GM12891 (cell line): ENCODE data around the gene CHRNA4.

Source experiments
- DNase-seq: peaks from one replicate; pipeline ENCODE4 v3.0.0; 2011; ENCODE audit warnings: low spot score; ENCODE audit not compliant: insufficient read length
- FAIRE-seq: peaks from 2 replicates; lab custom pipeline; 2011; peaks lifted over from hg19 to GRCh38; lab: Jason Lieb, UNC
- PAX5 ChIP-seq: IDR thresholded peaks from 2 replicates; pipeline ENCODE4 v1.6.1; 2011; ENCODE audit warnings: low read length, moderate library complexity, mild to moderate bottlenecking; ENCODE audit not compliant: insufficient read depth, severe bottlenecking
- POLR2A ChIP-seq: IDR thresholded peaks from 2 replicates; pipeline ENCODE4 v1.6.1; 2011; ENCODE audit warnings: low read depth, low read length, control low read depth
- POLR2AphosphoS5 ChIP-seq: IDR thresholded peaks from 2 replicates; pipeline ENCODE4 v1.6.1; 2011; ENCODE audit warnings: low read depth, low read length, control low read depth
- POU2F2 ChIP-seq: IDR thresholded peaks from 2 replicates; pipeline ENCODE4 v1.6.1; 2011; ENCODE audit warnings: low read depth, mild to moderate bottlenecking, control low read depth, low read length, moderate library complexity
- SPI1 ChIP-seq: IDR thresholded peaks from 2 replicates; pipeline ENCODE4 v1.6.1; 2011; ENCODE audit warnings: low read depth, low read length, control low read depth
- TAF1 ChIP-seq: IDR thresholded peaks from 2 replicates; pipeline ENCODE4 v1.6.1; 2011; ENCODE audit warnings: low read depth, low read length, control low read depth

CHRNA4 gene

GRCh38 chr20:63404129-63405085 lies 43.3 kb upstream of the CHRNA4 start:
- TF ChIP-seq SPI1 = no peak
- TF ChIP-seq PAX5 = no peak
- TF ChIP-seq POU2F2 = no peak
- no peak for TF ChIP-seq POLR2A
- TF ChIP-seq TAF1 = no peak
- TF ChIP-seq POLR2AphosphoS5 = no peak
- FAIRE-seq = no peak
- DNase-seq = no peak

GRCh38 chr20:63403403-63404105 lies 42.4 kb upstream of the CHRNA4 start:
- TF ChIP-seq POU2F2 = no peak
- TF ChIP-seq PAX5 = no peak
- TF ChIP-seq POLR2A = no peak
- no peak for TF ChIP-seq SPI1
- TF ChIP-seq TAF1 = no peak
- no peak for TF ChIP-seq POLR2AphosphoS5
- DNase-seq = no peak
- no peak for FAIRE-seq

DNA sequence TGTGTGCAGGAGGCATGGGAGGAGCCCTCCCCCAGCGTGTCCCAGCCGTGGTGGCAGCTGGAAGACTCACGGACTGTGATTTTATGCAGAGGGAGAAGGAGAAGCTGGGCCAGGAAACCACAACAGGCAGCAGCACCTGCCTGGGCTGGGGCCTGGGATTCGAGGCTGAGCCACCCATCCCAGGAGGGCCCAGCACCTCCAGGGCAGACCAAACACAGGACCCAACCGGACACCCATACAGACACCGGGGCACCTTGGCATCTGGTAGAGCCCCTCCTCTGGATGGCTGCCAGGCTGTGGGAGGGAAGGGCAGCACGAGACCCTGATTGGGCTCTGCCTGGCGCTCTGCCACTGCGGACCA lies 41.7 kb upstream of the CHRNA4 start:
- FAIRE-seq = no peak
- no peak for DNase-seq

GRCh38 chr20:63402181-63402859 lies 41.2 kb upstream of the CHRNA4 start:
- DNase-seq = no peak
- FAIRE-seq = no peak
- TF ChIP-seq POLR2A = no peak
- TF ChIP-seq POU2F2 = no peak
- TF ChIP-seq POLR2AphosphoS5 = no peak

More for the DNA sequence above, 41.7 kb upstream of the CHRNA4 start:
- no peak for TF ChIP-seq POLR2A
- no peak for TF ChIP-seq TAF1
- TF ChIP-seq POLR2AphosphoS5 = no peak
- TF ChIP-seq POU2F2 = no peak
- no peak for TF ChIP-seq SPI1

DNA sequence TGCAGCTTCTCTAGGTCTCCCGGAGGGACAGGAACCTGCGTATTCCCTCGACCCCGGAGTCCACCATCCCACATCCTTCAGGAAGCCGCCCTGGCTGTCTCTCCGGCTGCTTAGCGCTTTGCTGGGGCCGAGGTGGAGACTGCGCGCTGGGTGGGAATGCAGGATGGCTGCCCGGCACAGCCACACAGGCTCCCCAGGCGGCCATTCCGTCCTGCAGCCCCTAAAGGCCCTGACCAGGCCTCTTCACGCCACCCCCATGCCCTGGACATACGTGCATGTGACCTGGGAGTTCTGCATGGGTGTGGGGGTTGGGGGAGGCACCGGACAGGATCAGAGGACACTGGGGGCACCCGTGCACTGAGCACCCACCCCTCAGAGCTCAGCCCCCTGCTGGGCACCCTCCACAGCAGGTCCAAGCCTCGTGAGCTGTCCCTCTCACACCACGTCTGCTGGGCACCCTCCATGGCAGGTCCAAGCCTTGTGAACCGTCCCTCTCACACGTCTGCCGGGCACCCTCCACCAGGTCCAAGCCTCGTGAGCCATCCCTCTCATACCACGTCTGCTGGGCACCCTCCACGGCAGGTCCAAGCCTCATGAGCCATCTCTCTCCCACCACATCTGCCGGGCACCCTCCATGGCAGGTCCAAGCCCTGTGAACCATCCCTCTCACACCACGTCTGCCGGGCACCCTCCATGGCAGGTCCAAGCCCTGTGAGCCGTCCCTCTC lies 40.4 kb upstream of the CHRNA4 start:
- no peak for DNase-seq
- TF ChIP-seq PAX5 = no peak
- FAIRE-seq = no peak

GRCh38 chr20:63400486-63401210 lies 39.5 kb upstream of the CHRNA4 start:
- FAIRE-seq (no peak), DNase-seq (no peak)
- TF ChIP-seq POLR2AphosphoS5 (no peak), SPI1 (no peak), POU2F2 (no peak), POLR2A (no peak), PAX5 (no peak), TAF1 (no peak)

- DNase-seq = no peak
Measured at GRCh38 chr20:63399596-63400375, 38.6 kb upstream of the CHRNA4 start.

More at GRCh38 chr20:63399596-63400375, 38.6 kb upstream of the CHRNA4 start:
- TF ChIP-seq SPI1 (no peak), POU2F2 (no peak), POLR2A (no peak), TAF1 (no peak), POLR2AphosphoS5 (no peak), PAX5 (no peak)
- FAIRE-seq = no peak
